ENCODE measurements around the gene FOXP1.
"Not testable (repeated sequence)": the region's sequence is repeated elsewhere in the genome, so short reads cannot be mapped to it uniquely, and the experiment has no call there.

FOXP1 gene

GRCh38 chr3:71358243-71358642 is 225.3 kb downstream of the FOXP1 start:
- DNase-seq: no peak

- no peak for DNase-seq
Observed at GRCh38 chr3:71356265-71356664, 227.3 kb downstream of the FOXP1 start.

- no peak for DNase-seq
Observed at GRCh38 chr3:71355862-71356261, 227.7 kb downstream of the FOXP1 start.

- DNase-seq: no peak
Observed at GRCh38 chr3:71355037-71355436, 228.5 kb downstream of the FOXP1 start.

- no peak for DNase-seq
Observed at GRCh38 chr3:71351403-71352149, 232.0 kb downstream of the FOXP1 start.

GRCh38 chr3:71350998-71351397 is 232.5 kb downstream of the FOXP1 start:
- DNase-seq: no peak

GRCh38 chr3:71348831-71349230 is 234.7 kb downstream of the FOXP1 start:
- DNase-seq: no peak

- no peak for DNase-seq
Observed at GRCh38 chr3:71348001-71348632, 235.4 kb downstream of the FOXP1 start.

GRCh38 chr3:71346061-71346460 is 237.5 kb downstream of the FOXP1 start:
- no peak for DNase-seq

GRCh38 chr3:71345429-71346040 is 238.0 kb downstream of the FOXP1 start:
- DNase-seq: no peak

- DNase-seq: no peak
Observed at GRCh38 chr3:71341721-71342120, 241.8 kb downstream of the FOXP1 start.

- no peak for DNase-seq
Observed at GRCh38 chr3:71339049-71339448, 244.5 kb downstream of the FOXP1 start.

- no peak for DNase-seq
Observed at GRCh38 chr3:71332813-71333212, 250.7 kb downstream of the FOXP1 start.

- DNase-seq: no peak
Observed at GRCh38 chr3:71330909-71331308, 252.6 kb downstream of the FOXP1 start.

GRCh38 chr3:71330505-71330904 is 253.0 kb downstream of the FOXP1 start:
- no peak for DNase-seq

GRCh38 chr3:71329817-71330216 is 253.7 kb downstream of the FOXP1 start:
- no peak for DNase-seq

GRCh38 chr3:71328926-71329325 is 254.6 kb downstream of the FOXP1 start:
- no peak for DNase-seq

GRCh38 chr3:71327936-71328335 is 255.6 kb downstream of the FOXP1 start:
- no peak for DNase-seq

- no peak for DNase-seq
Observed at GRCh38 chr3:71325715-71326114, 257.8 kb downstream of the FOXP1 start.

GRCh38 chr3:71324224-71324623 is 259.3 kb downstream of the FOXP1 start:
- not testable (repeated sequence) for DNase-seq

- DNase-seq: no peak
Observed at GRCh38 chr3:71323558-71323957, 260.0 kb downstream of the FOXP1 start.

GRCh38 chr3:71322154-71322553 is 261.4 kb downstream of the FOXP1 start:
- no peak for DNase-seq

GRCh38 chr3:71319771-71320170 is 263.8 kb downstream of the FOXP1 start:
- DNase-seq: no peak

GRCh38 chr3:71318458-71318827 is 265.1 kb downstream of the FOXP1 start:
- no peak for DNase-seq
